MCF 10A (cell line): ENCODE data around the gene C1orf94. TPM values are rescaled to one million over a fixed set of nuclear protein-coding genes. Genes with fewer than 3 reads are reported as not detected.

ENCODE experiments used
- BruUV-seq: library from RNA; stranded (reverse); fragments of 400-500 nt; replicated peaks from 2 replicates; lab custom pipeline; 2021; lab: Mats Ljungman, UMichigan
- CTCF ChIA-PET: fragments of 300-600 bp; sonication (Branson Sonifier 250); formaldehyde crosslinking; extraction: SDS; loops from one replicate; lab custom pipeline; 2021; ENCODE audit warnings: antibody characterized with exemption, inconsistent platforms; lab: Yijun Ruan, JAX
- POLR2A ChIA-PET: fragments of 300-600, 350-650 bp; sonication (Branson Sonifier 250); formaldehyde crosslinking; extraction: SDS; loops from one replicate; lab custom pipeline; 2020; ENCODE audit warnings: antibody characterized with exemption, inconsistent platforms; lab: Yijun Ruan, JAX
- DNase-seq: peaks from one replicate; pipeline ENCODE4 v3.0.0-alpha.2; 2018; ENCODE audit not compliant: unreplicated experiment
- H3K27ac Mint-ChIP-seq: one replicate; pipeline ENCODE4 v1.8.0; 2022; ENCODE audit warnings: mild to moderate bottlenecking, low read depth, mixed read lengths; ENCODE audit not compliant: unreplicated experiment
- H3K27me3 Mint-ChIP-seq: one replicate; pipeline ENCODE4 v1.8.0; 2022; ENCODE audit warnings: mixed read lengths; ENCODE audit not compliant: insufficient read depth, unreplicated experiment
- H3K36me3 Mint-ChIP-seq: one replicate; pipeline ENCODE4 v1.8.0; 2022; ENCODE audit warnings: mild to moderate bottlenecking, moderate library complexity, mixed read lengths; ENCODE audit not compliant: insufficient read depth, unreplicated experiment
- H3K4me1 Mint-ChIP-seq: one replicate; pipeline ENCODE4 v1.8.0; 2022; ENCODE audit warnings: mixed read lengths; ENCODE audit not compliant: insufficient read depth, unreplicated experiment
- H3K4me3 Mint-ChIP-seq: one replicate; pipeline ENCODE4 v1.8.0; 2022; ENCODE audit warnings: mild to moderate bottlenecking, moderate library complexity, mixed read lengths; ENCODE audit not compliant: unreplicated experiment
- H3K9me3 Mint-ChIP-seq: one replicate; pipeline ENCODE4 v1.8.0; 2022; ENCODE audit warnings: mixed read lengths; ENCODE audit not compliant: unreplicated experiment
- CTCF ChIP-seq: fragments of 200-600 bp; IDR thresholded peaks from one replicate; pipeline ENCODE4 v1.8.0; 2022; ENCODE audit warnings: antibody characterized with exemption, mild to moderate bottlenecking; ENCODE audit not compliant: unreplicated experiment
- intact Hi-C: fragments of 100-400 bp; cut with micrococcal nuclease; formaldehyde crosslinking; loops from 2 replicates; pipeline ENCODE4 v1.14.1; 2022
- total RNA-seq: library from RNA; stranded (reverse); gene quantifications from 2 replicates; pipeline ENCODE4 v1.2.3, GENCODE V29; 2022

C1orf94 gene
- total RNA-seq, 1 experiment from 2014 or later = not detected

- CTCF ChIA-PET = no interaction called here
These were observed 69.3 kb downstream of the C1orf94 start for GRCh38 chr1:34245967-34246366.

GRCh38 chr1:34250342-34250741, 73.6 kb downstream of the C1orf94 start:
- intact Hi-C loops = no loop called here
- Mint-ChIP-seq H3K27ac (no peak overlapping the region), H3K36me3 (no peaks in the 10 kb centered on the region), H3K9me3 (peaks cover 14% of the 10 kb centered on the region), H3K4me1 (no peaks in the 10 kb centered on the region), H3K27me3 (no peaks in the 10 kb centered on the region), H3K4me3 (no peak overlapping the region)
- CTCF ChIA-PET = no interaction called here
- no TSS peak for BruUV-seq
- TF ChIP-seq CTCF = no peak
- DNase-seq = no peak
- POLR2A ChIA-PET = no interaction called here

More at GRCh38 chr1:34245967-34246366, 69.3 kb downstream of the C1orf94 start:
- no TSS peak for BruUV-seq
- DNase-seq = no peak
- POLR2A ChIA-PET = no interaction called here
- intact Hi-C loops = no loop called here
- Mint-ChIP-seq H3K4me1 (no peaks in the 10 kb centered on the region), H3K27me3 (no peaks in the 10 kb centered on the region), H3K36me3 (no peaks in the 10 kb centered on the region), H3K9me3 (peaks cover 44% of the 10 kb centered on the region), H3K4me3 (no peak overlapping the region), H3K27ac (no peak overlapping the region)
- no peak for TF ChIP-seq CTCF

GRCh38 chr1:34262023-34262853, 85.5 kb downstream of the C1orf94 start:
- H3K4me3 Mint-ChIP-seq = no peak overlapping the region
- TF ChIP-seq CTCF = no peak
- peaks cover 36% of the 10 kb centered on the region for H3K9me3 Mint-ChIP-seq
- H3K36me3 Mint-ChIP-seq = no peaks in the 10 kb centered on the region
- no TSS peak for BruUV-seq
- ChIA-PET CTCF (interaction anchor here (0.5 to 0.6 kb wide), 4 partner anchors 23 to 648 kb away, joined by 3 read pairs; no protein-coding TSS in a partner anchor), POLR2A (no interaction called here)
- no peaks in the 10 kb centered on the region for H3K4me1 Mint-ChIP-seq
- intact Hi-C loops = no loop called here
- H3K27me3 Mint-ChIP-seq = no peaks in the 10 kb centered on the region
- no peak overlapping the region for H3K27ac Mint-ChIP-seq
- DNase-seq = no peak

- Mint-ChIP-seq H3K9me3 (peaks cover 41% of the 10 kb centered on the region), H3K27me3 (no peaks in the 10 kb centered on the region), H3K27ac (no peak overlapping the region), H3K4me3 (no peak overlapping the region), H3K4me1 (no peaks in the 10 kb centered on the region), H3K36me3 (no peaks in the 10 kb centered on the region)
- ChIA-PET POLR2A (no interaction called here), CTCF (interaction anchor here (0.5 to 0.6 kb wide), 2 partner anchors 293 to 649 kb away, joined by 3 read pairs; no protein-coding TSS in a partner anchor)
- intact Hi-C loops = no loop called here
- no peak for DNase-seq
- TF ChIP-seq CTCF = no peak
- no TSS peak for BruUV-seq
These were observed 86.2 kb downstream of the C1orf94 start for GRCh38 chr1:34262921-34263320.
